Fibroblast of pulmonary artery (primary cell): Measurements from ENCODE around the gene TKT.
A peak's percentile ranks its signal among the peaks of the same experiment; 100 is the strongest.

Source experiments
- DNase-seq: peaks from one replicate; pipeline ENCODE4 v3.0.0-alpha.2; 2010; ENCODE audit warnings: low read depth
- H3K4me3 ChIP-seq: replicated peaks from 2 replicates; pipeline ENCODE4 v1.5.1; 2011; ENCODE audit warnings: low read depth, mild to moderate bottlenecking, control low read depth, low read length, moderate library complexity
- CTCF ChIP-seq: IDR thresholded peaks from 2 replicates; pipeline ENCODE4 v1.5.1; 2011; ENCODE audit warnings: mild to moderate bottlenecking, control low read depth, low read length, inconsistent platforms; ENCODE audit errors: missing control alignments

Gene TKT

GRCh38 chr3:53288214-53288613 is 32.4 kb upstream of the TKT start:
- no peak overlapping the region for H3K4me3 ChIP-seq
- DNase-seq: no peak
- TF ChIP-seq CTCF: no peak

- H3K4me3 ChIP-seq: no peak overlapping the region
- TF ChIP-seq CTCF: no peak
- peak; percentile 38 for DNase-seq
Measured at GRCh38 chr3:53287131-53287629, 31.4 kb upstream of the TKT start.

- no peak for TF ChIP-seq CTCF
- no peak for DNase-seq
- no peak overlapping the region for H3K4me3 ChIP-seq
Measured at GRCh38 chr3:53286727-53287126, 30.9 kb upstream of the TKT start.

GRCh38 chr3:53282581-53282980 is 26.8 kb upstream of the TKT start:
- no peak for TF ChIP-seq CTCF
- DNase-seq: no peak
- H3K4me3 ChIP-seq: no peak overlapping the region

- no peak for DNase-seq
- no peak overlapping the region for H3K4me3 ChIP-seq
- no peak for TF ChIP-seq CTCF
Measured at GRCh38 chr3:53278667-53279066, 22.8 kb upstream of the TKT start.

- H3K4me3 ChIP-seq: no peak overlapping the region
- DNase-seq: no peak
- TF ChIP-seq CTCF: no peak
Measured at GRCh38 chr3:53274938-53275605, 19.2 kb upstream of the TKT start.

GRCh38 chr3:53273146-53273670 is 17.4 kb upstream of the TKT start:
- DNase-seq: no peak
- no peak for TF ChIP-seq CTCF
- no peak overlapping the region for H3K4me3 ChIP-seq
